A673 (cell line): Measurements from ENCODE around the gene ATP5MC2.

Experiments
- EZH2 ChIP-seq: fragments of 200-600 bp; sonication (generic); IDR thresholded peaks from 2 replicates; pipeline ENCODE4 v1.6.1; 2017; ENCODE audit warnings: borderline replicate concordance, low read depth, mild to moderate bottlenecking, mixed read lengths, antibody characterized with exemption, low read length; ENCODE audit not compliant: poor library complexity, severe bottlenecking
- TF ChIP-seq, protein P1 (sequence below): fragments of 300-800, 200-600 bp; sonication (generic); conservative IDR thresholded peaks from 2 replicates; pipeline ENCODE4 v1.5.1; 2017; ENCODE audit warnings: low read depth, mild to moderate bottlenecking, antibody characterized with exemption, low read length, moderate library complexity, mixed read lengths

- TF ChIP-seq, protein P1, sequence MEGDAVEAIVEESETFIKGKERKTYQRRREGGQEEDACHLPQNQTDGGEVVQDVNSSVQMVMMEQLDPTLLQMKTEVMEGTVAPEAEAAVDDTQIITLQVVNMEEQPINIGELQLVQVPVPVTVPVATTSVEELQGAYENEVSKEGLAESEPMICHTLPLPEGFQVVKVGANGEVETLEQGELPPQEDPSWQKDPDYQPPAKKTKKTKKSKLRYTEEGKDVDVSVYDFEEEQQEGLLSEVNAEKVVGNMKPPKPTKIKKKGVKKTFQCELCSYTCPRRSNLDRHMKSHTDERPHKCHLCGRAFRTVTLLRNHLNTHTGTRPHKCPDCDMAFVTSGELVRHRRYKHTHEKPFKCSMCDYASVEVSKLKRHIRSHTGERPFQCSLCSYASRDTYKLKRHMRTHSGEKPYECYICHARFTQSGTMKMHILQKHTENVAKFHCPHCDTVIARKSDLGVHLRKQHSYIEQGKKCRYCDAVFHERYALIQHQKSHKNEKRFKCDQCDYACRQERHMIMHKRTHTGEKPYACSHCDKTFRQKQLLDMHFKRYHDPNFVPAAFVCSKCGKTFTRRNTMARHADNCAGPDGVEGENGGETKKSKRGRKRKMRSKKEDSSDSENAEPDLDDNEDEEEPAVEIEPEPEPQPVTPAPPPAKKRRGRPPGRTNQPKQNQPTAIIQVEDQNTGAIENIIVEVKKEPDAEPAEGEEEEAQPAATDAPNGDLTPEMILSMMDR, result no peak
- TF ChIP-seq EZH2, result no peak
Observed at GRCh38 chr12:53622724-53623123, 53.2 kb downstream of the ATP5MC2 start.
